Kidney epithelial cell (primary cell): Measurements from ENCODE around the gene DDAH1. TPM values are rescaled to one million over a fixed set of nuclear protein-coding genes. Genes with fewer than 3 reads are reported as not detected.

ENCODE experiments used
- DNase-seq: peaks from one replicate; pipeline ENCODE4 v3.0.0-alpha.2; 2010; ENCODE audit warnings: low read depth
- H3K27me3 ChIP-seq: 2 replicates; pipeline ENCODE4 v1.6.0; 2011; ENCODE audit warnings: low read length; ENCODE audit not compliant: control insufficient read depth, insufficient read depth
- H3K36me3 ChIP-seq: 2 replicates; pipeline ENCODE4 v1.5.1; 2011; ENCODE audit warnings: low read length; ENCODE audit not compliant: control insufficient read depth, insufficient read depth
- H3K4me3 ChIP-seq: 2 replicates; pipeline ENCODE4 v1.5.1; 2011; ENCODE audit warnings: low read depth, mild to moderate bottlenecking, control low read depth, low read length
- CTCF ChIP-seq: IDR thresholded peaks from 2 replicates; pipeline ENCODE4 v1.5.1; 2011; ENCODE audit warnings: mild to moderate bottlenecking, moderate library complexity, low read length, control low read depth, inconsistent platforms; ENCODE audit not compliant: insufficient read depth, poor library complexity, severe bottlenecking
- total RNA-seq: library from RNA; depleted of rRNA; stranded (reverse); fragments of >200 nt; gene quantifications from 2 replicates; pipeline ENCODE4 v1.2.3, GENCODE V29; 2015

DDAH1 gene
- total RNA-seq, 1 donor from 2014 or later = 33.4 TPM

- no peaks in the 10 kb centered on the region for H3K36me3 ChIP-seq
- no peaks in the 10 kb centered on the region for H3K27me3 ChIP-seq
- no peak for DNase-seq
- H3K4me3 ChIP-seq = no peak overlapping the region
- no peak for TF ChIP-seq CTCF
Observed at GRCh38 chr1:85297538-85297854, 167.5 kb downstream of the DDAH1 start.

- no peaks in the 10 kb centered on the region for H3K27me3 ChIP-seq
- no peaks in the 10 kb centered on the region for H3K36me3 ChIP-seq
- DNase-seq = no peak
- H3K4me3 ChIP-seq = no peak overlapping the region
- TF ChIP-seq CTCF = no peak
Observed at GRCh38 chr1:85296980-85297379, 168.0 kb downstream of the DDAH1 start.

GRCh38 chr1:85295654-85296053, 169.3 kb downstream of the DDAH1 start:
- H3K36me3 ChIP-seq = no peaks in the 10 kb centered on the region
- no peak for TF ChIP-seq CTCF

DNA sequence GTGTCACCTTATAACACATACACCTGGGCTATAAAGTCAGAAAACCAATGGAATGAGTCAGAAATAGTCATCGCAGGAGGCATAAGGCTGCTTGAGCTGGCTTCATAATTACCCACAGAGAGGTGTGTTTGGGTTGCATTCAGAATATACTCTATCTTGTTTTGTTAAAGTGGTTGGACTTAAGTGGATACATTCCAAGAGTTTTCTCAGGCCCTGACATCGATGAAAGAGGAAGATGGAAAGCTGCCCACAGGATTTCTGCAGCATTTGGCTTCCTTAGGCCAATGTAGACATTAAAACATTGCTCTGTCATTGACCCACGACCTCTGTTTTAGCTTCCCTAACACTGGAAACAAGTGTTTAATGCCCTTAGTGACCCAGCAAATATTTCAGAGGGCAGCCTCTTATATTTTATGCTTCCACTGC, 169.9 kb downstream of the DDAH1 start:
- no peaks in the 10 kb centered on the region for H3K36me3 ChIP-seq
- no peaks in the 10 kb centered on the region for H3K27me3 ChIP-seq
- no peak for TF ChIP-seq CTCF
- H3K4me3 ChIP-seq = no peak overlapping the region
- DNase-seq = peak; percentile 86

More at GRCh38 chr1:85295654-85296053, 169.3 kb downstream of the DDAH1 start:
- Histone ChIP-seq H3K27me3 (no peaks in the 10 kb centered on the region), H3K4me3 (no peak overlapping the region)
- DNase-seq = no peak

- H3K4me3 ChIP-seq = no peak overlapping the region
- no peaks in the 10 kb centered on the region for H3K36me3 ChIP-seq
- no peak for TF ChIP-seq CTCF
- no peak for DNase-seq
- H3K27me3 ChIP-seq = no peaks in the 10 kb centered on the region
Observed at GRCh38 chr1:85290826-85291225, 174.1 kb downstream of the DDAH1 start.

DNA sequence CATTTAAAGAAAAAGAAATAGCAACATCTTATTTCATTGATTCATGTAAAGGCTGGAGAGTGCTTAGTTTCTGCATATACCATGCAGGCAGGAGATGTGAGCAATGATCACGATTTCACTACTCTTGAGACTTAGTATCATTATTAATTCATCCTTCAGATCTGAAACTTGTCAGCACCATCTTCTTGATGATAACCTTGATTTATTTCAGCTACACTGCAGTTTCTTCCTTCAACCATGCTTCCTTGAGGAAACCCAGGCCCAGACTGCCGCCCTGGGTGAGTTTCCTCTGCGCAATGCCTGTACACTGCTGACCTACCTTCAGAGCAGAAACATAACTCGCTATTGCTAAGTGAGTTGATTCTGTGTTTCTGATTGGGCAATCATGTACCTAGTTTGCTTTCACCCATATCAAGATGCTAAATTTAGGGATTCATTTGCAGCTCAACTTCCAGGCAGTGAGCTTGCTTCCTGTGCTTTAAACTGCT, 175.1 kb downstream of the DDAH1 start:
- Histone ChIP-seq H3K27me3 (no peaks in the 10 kb centered on the region), H3K36me3 (no peaks in the 10 kb centered on the region), H3K4me3 (no peak overlapping the region)
- TF ChIP-seq CTCF = no peak
- DNase-seq = no peak
